Ishikawa (cell line): ENCODE measurements around the gene ASS1.

Source experiments
- CREB1 ChIP-seq: IDR thresholded peaks from 2 replicates; pipeline ENCODE4 v1.6.1; 2012; ENCODE audit warnings: low read depth
- EGR1 ChIP-seq: IDR thresholded peaks from 2 replicates; pipeline ENCODE4 v1.6.1; 2012
- EP300 ChIP-seq: IDR thresholded peaks from 2 replicates; pipeline ENCODE4 v1.6.1; 2012; ENCODE audit warnings: borderline replicate concordance
- FOXM1 ChIP-seq: IDR thresholded peaks from 2 replicates; pipeline ENCODE4 v1.6.1; 2012; ENCODE audit warnings: low read depth, borderline replicate concordance
- MAX ChIP-seq: IDR thresholded peaks from 2 replicates; pipeline ENCODE4 v1.6.1; 2012
- RAD21 ChIP-seq: IDR thresholded peaks from 2 replicates; pipeline ENCODE4 v1.6.1; 2012; ENCODE audit warnings: low read depth
- REST ChIP-seq: IDR thresholded peaks from 2 replicates; pipeline ENCODE4 v1.6.1; 2012; ENCODE audit warnings: low read depth, mild to moderate bottlenecking
- TEAD4 ChIP-seq: IDR thresholded peaks from 2 replicates; pipeline ENCODE4 v1.6.1; 2012
- YY1 ChIP-seq: IDR thresholded peaks from 2 replicates; pipeline ENCODE4 v1.6.1; 2012; ENCODE audit warnings: low read depth
- ZBTB7A ChIP-seq: IDR thresholded peaks from 2 replicates; pipeline ENCODE4 v1.6.1; 2012; ENCODE audit warnings: low read depth

DNA sequence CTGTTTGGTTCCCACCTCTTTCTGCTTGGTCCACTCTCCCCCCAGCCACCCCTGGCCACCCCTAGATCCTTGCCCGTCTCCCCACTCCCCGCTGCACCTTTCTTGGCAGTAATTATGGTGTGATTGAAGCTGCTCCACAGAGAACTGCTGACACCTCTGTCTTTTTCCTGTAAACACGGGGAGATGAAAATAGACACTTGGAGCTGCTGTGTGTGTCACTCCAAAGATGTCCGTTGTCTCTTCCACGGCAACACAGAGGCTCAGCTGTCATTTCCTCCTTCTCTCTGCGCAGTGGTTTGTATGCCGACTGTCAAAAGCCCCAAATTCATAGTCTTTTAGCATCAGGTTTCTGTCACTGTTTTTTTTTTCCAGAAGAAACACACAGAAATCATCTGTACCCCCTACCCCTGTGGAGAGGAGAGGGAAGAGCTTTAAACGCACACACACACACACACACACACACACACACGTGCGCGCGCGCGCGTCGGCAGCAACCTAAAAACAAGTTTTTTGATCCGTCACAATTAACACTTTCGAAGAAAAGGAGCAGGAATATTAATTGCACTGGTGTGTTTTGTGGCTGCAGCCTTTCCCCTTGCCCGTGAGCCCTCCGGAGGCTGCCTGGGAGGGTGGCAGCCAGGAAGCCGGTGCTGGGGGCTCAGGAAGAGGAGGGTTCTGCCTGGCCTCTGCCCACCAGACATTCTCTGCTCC, 39.8 kb downstream of the ASS1 start:
- TF ChIP-seq CREB1 (no peak), EGR1 (no peak), RAD21 (no peak), ZBTB7A (no peak), EP300 (no peak), FOXM1 (no peak), REST (no peak), MAX (no peak), YY1 (no peak), TEAD4 (no peak)
